WTC11 (cell line): ENCODE measurements around the gene TAS1R2. TPM values are rescaled to one million over a fixed set of nuclear protein-coding genes. Genes with fewer than 3 reads are reported as not detected.

Source experiments
- ATAC-seq: fragments of 200-7000 bp; cut with Tn5 transposase; 2 replicates; pipeline ENCODE4 v1.10.0; 2021; ENCODE audit warnings: mild to moderate bottlenecking, moderate library complexity
- CTCF ChIA-PET: fragments of 300-600 bp; sonication (Branson Sonifier 250); formaldehyde crosslinking; loops from one replicate; lab custom pipeline; 2021; ENCODE audit warnings: antibody characterized with exemption; lab: Charles Lee
- POLR2A ChIA-PET: fragments of 350-600 bp; sonication (Branson Sonifier 250); formaldehyde crosslinking; loops from one replicate; lab custom pipeline; 2021; ENCODE audit warnings: antibody characterized with exemption; lab: Charles Lee
- DNase-seq: peaks from one replicate; pipeline ENCODE4 v3.0.0; 2021; ENCODE audit warnings: low spot score
- H3K27ac Mint-ChIP-seq: 2 replicates; pipeline ENCODE4 v1.8.0; 2021; ENCODE audit warnings: mixed read lengths
- H3K27me3 Mint-ChIP-seq: 2 replicates; pipeline ENCODE4 v1.8.0; 2021; ENCODE audit warnings: low read depth, mild to moderate bottlenecking, moderate library complexity, mixed read lengths
- H3K36me3 Mint-ChIP-seq: 2 replicates; pipeline ENCODE4 v1.8.0; 2021; ENCODE audit warnings: mixed read lengths
- H3K4me1 Mint-ChIP-seq: 2 replicates; pipeline ENCODE4 v1.8.0; 2022; ENCODE audit warnings: mixed read lengths
- H3K4me3 Mint-ChIP-seq: 2 replicates; pipeline ENCODE4 v1.8.0; 2021; ENCODE audit warnings: mild to moderate bottlenecking, moderate library complexity, mixed read lengths
- H3K9me3 Mint-ChIP-seq: 2 replicates; pipeline ENCODE4 v1.8.0; 2021; ENCODE audit warnings: mixed read lengths
- ATF1 ChIP-seq: sonication (generic); formaldehyde crosslinking; IDR thresholded peaks from 2 replicates; pipeline ENCODE4 v1.8.1; 2023; ENCODE audit warnings: mild to moderate bottlenecking, moderate library complexity, missing genetic modification reagents
- CBFB ChIP-seq: sonication (generic); formaldehyde crosslinking; IDR thresholded peaks from 2 replicates; pipeline ENCODE4 v1.8.1; 2022; ENCODE audit warnings: mild to moderate bottlenecking, low read depth, missing genetic modification reagents
- CREB1 ChIP-seq: sonication (generic); formaldehyde crosslinking; IDR thresholded peaks from 2 replicates; pipeline ENCODE4 v1.8.0; 2023; ENCODE audit warnings: mild to moderate bottlenecking, missing genetic modification reagents
- CREM ChIP-seq: sonication (generic); formaldehyde crosslinking; IDR thresholded peaks from 2 replicates; pipeline ENCODE4 v1.8.1; 2022; ENCODE audit warnings: mild to moderate bottlenecking, missing genetic modification reagents, moderate library complexity
- EMX1 ChIP-seq: fragments of 250-450 bp; sonication (Bioruptor Pico); IDR thresholded peaks from 2 replicates; pipeline ENCODE4 v1.8.0; 2021; ENCODE audit warnings: mild to moderate bottlenecking
- ETV6 ChIP-seq: sonication (generic); formaldehyde crosslinking; IDR thresholded peaks from 2 replicates; pipeline ENCODE4 v1.8.1; 2022; ENCODE audit warnings: mild to moderate bottlenecking, missing genetic modification reagents
- JAZF1 ChIP-seq: fragments of 250-450 bp; sonication (Bioruptor Pico); IDR thresholded peaks from 2 replicates; pipeline ENCODE4 v1.9.0; 2021; ENCODE audit warnings: moderate library complexity, mild to moderate bottlenecking, inconsistent platforms
- JUN ChIP-seq: sonication (generic); formaldehyde crosslinking; IDR thresholded peaks from 2 replicates; pipeline ENCODE4 v1.8.0; 2023; ENCODE audit warnings: mild to moderate bottlenecking, missing genetic modification reagents
- MXD4 ChIP-seq: fragments of 250-450 bp; sonication (Bioruptor Pico); IDR thresholded peaks from 2 replicates; pipeline ENCODE4 v1.8.0; 2021; ENCODE audit warnings: mild to moderate bottlenecking, moderate library complexity, borderline replicate concordance
- NFE2L1 ChIP-seq: sonication (generic); formaldehyde crosslinking; IDR thresholded peaks from 2 replicates; pipeline ENCODE4 v1.8.1; 2023; ENCODE audit warnings: missing genetic modification reagents
- NFYB ChIP-seq: sonication (generic); formaldehyde crosslinking; conservative IDR thresholded peaks from 2 replicates; pipeline ENCODE4 v1.8.0; 2022; ENCODE audit warnings: low read depth, missing genetic modification reagents
- NR3C1 ChIP-seq: sonication (generic); formaldehyde crosslinking; conservative IDR thresholded peaks from 2 replicates; pipeline ENCODE4 v1.8.1; 2023; ENCODE audit warnings: low read depth, mild to moderate bottlenecking, missing genetic modification reagents
- SP1 ChIP-seq: sonication (generic); formaldehyde crosslinking; conservative IDR thresholded peaks from 2 replicates; pipeline ENCODE4 v1.8.1; 2022; ENCODE audit warnings: missing genetic modification reagents
- STAT6 ChIP-seq: sonication (generic); formaldehyde crosslinking; conservative IDR thresholded peaks from 2 replicates; pipeline ENCODE4 v1.8.1; 2023; ENCODE audit warnings: mild to moderate bottlenecking, low read depth, missing genetic modification reagents, moderate library complexity
- ZBTB21 ChIP-seq: sonication (generic); formaldehyde crosslinking; IDR thresholded peaks from 2 replicates; pipeline ENCODE4 v1.8.1; 2023; ENCODE audit warnings: mild to moderate bottlenecking, missing genetic modification reagents, borderline replicate concordance
- ZBTB43 ChIP-seq: sonication (generic); formaldehyde crosslinking; IDR thresholded peaks from 2 replicates; pipeline ENCODE4 v1.8.1; 2023; ENCODE audit warnings: mild to moderate bottlenecking, missing genetic modification reagents
- ZNF317 ChIP-seq: sonication (generic); formaldehyde crosslinking; IDR thresholded peaks from 2 replicates; pipeline ENCODE4 v1.8.1; 2023; ENCODE audit warnings: low read depth, mild to moderate bottlenecking, moderate library complexity, missing genetic modification reagents, borderline replicate concordance
- ZSCAN18 ChIP-seq: fragments of 250-450 bp; sonication (Bioruptor Pico); IDR thresholded peaks from 2 replicates; pipeline ENCODE4 v2.1.2; 2022; ENCODE audit warnings: mild to moderate bottlenecking, moderate library complexity
- total RNA-seq: library from RNA; stranded (reverse); gene quantifications from 3 replicates; pipeline ENCODE4 v1.2.3, GENCODE V29; 2021
- TF ChIP-seq, protein P1 (sequence below): fragments of 250-450 bp; sonication (Bioruptor Pico); IDR thresholded peaks from 2 replicates; pipeline ENCODE4 v1.9.0; 2021; ENCODE audit warnings: mild to moderate bottlenecking, borderline replicate concordance
- TF ChIP-seq, protein P2 (sequence below): sonication (generic); formaldehyde crosslinking; IDR thresholded peaks from 2 replicates; pipeline ENCODE4 v1.8.0; 2023; ENCODE audit warnings: missing genetic modification reagents
- TF ChIP-seq, protein P3 (sequence below): sonication (generic); formaldehyde crosslinking; IDR thresholded peaks from 2 replicates; pipeline ENCODE4 v1.8.0; 2022; ENCODE audit warnings: mild to moderate bottlenecking, missing genetic modification reagents
- TF ChIP-seq, protein P4 (sequence below): fragments of 250-450 bp; sonication (Bioruptor Pico); IDR thresholded peaks from 2 replicates; pipeline ENCODE4 v1.9.0; 2021; ENCODE audit warnings: moderate library complexity, mild to moderate bottlenecking, inconsistent platforms, borderline replicate concordance

Gene TAS1R2
- total RNA-seq, 1 experiment from 2014 or later: not detected

DNA sequence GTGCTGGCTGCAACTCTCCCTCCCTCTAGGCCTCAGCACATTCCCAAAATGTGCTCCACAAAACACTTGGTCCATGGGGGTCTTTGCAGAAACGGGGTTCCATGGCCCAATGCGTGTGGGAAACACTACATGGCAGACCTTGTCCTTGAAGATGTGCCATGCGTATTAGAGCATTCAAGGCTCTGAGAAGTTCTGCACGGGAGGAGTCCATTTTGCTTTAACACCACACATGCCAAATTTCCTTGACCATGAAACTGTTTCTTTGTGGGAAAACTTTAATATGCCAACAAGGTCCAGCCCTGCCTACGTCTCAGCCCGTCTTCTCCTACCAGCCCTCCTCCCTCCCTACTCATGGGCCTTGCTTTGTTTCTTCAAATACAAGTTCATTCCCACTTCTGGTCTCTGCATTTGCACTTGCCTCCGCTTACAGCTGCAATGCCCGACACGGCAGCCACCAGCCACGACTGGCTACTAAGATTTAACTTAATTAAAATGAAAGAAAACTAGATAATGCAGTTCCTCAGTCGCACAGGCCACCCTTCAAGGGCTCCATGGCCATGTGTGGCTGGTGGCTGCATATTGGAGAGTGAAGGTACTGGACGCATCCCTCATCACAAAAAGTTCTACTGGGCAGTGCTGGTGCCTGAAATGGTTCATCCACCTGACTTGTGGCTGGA is 19.2 kb upstream of the TAS1R2 start (continued):
- TF ChIP-seq, protein P1, sequence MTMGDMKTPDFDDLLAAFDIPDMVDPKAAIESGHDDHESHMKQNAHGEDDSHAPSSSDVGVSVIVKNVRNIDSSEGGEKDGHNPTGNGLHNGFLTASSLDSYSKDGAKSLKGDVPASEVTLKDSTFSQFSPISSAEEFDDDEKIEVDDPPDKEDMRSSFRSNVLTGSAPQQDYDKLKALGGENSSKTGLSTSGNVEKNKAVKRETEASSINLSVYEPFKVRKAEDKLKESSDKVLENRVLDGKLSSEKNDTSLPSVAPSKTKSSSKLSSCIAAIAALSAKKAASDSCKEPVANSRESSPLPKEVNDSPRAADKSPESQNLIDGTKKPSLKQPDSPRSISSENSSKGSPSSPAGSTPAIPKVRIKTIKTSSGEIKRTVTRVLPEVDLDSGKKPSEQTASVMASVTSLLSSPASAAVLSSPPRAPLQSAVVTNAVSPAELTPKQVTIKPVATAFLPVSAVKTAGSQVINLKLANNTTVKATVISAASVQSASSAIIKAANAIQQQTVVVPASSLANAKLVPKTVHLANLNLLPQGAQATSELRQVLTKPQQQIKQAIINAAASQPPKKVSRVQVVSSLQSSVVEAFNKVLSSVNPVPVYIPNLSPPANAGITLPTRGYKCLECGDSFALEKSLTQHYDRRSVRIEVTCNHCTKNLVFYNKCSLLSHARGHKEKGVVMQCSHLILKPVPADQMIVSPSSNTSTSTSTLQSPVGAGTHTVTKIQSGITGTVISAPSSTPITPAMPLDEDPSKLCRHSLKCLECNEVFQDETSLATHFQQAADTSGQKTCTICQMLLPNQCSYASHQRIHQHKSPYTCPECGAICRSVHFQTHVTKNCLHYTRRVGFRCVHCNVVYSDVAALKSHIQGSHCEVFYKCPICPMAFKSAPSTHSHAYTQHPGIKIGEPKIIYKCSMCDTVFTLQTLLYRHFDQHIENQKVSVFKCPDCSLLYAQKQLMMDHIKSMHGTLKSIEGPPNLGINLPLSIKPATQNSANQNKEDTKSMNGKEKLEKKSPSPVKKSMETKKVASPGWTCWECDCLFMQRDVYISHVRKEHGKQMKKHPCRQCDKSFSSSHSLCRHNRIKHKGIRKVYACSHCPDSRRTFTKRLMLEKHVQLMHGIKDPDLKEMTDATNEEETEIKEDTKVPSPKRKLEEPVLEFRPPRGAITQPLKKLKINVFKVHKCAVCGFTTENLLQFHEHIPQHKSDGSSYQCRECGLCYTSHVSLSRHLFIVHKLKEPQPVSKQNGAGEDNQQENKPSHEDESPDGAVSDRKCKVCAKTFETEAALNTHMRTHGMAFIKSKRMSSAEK (CRISPR knock-in tag): no peak
- TF ChIP-seq, protein P2, sequence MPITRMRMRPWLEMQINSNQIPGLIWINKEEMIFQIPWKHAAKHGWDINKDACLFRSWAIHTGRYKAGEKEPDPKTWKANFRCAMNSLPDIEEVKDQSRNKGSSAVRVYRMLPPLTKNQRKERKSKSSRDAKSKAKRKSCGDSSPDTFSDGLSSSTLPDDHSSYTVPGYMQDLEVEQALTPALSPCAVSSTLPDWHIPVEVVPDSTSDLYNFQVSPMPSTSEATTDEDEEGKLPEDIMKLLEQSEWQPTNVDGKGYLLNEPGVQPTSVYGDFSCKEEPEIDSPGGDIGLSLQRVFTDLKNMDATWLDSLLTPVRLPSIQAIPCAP (CRISPR knock-in tag): no peak
- TF ChIP-seq, protein P3, sequence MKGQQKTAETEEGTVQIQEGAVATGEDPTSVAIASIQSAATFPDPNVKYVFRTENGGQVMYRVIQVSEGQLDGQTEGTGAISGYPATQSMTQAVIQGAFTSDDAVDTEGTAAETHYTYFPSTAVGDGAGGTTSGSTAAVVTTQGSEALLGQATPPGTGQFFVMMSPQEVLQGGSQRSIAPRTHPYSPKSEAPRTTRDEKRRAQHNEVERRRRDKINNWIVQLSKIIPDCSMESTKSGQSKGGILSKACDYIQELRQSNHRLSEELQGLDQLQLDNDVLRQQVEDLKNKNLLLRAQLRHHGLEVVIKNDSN (CRISPR knock-in tag): no peak
- TF ChIP-seq ZBTB43 (CRISPR knock-in tag) (no peak), ETV6 (CRISPR knock-in tag) (no peak), CBFB (no peak), JUN (CRISPR knock-in tag) (no peak), JAZF1 (no peak), EMX1 (no peak), ZBTB21 (no peak), NR3C1 (no peak)

DNA sequence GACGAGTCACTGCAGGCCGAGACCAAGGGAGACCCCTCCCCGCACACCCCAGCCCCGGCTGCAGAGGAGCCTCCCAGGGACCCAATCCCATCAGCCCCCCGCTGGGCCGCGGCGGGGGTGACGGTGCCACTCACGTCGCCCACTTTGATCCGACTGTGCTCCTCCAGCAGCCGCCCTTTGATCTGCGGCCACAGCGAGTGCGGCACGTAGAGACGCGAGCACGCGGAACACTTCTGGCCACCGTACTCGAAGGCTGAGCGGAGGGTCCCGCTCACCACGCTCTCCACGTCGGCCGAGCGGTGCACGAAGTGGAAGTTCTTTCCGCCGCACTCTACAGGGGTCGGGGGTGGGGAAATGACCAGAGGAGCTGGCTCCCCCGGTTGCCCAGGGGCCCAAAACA is 17.8 kb upstream of the TAS1R2 start:
- ChIA-PET CTCF (interaction anchor here (0.6 to 1.8 kb wide), 3 partner anchors 11 to 280 kb away, joined by 3 to 4 read pairs (median 3); no protein-coding TSS in a partner anchor), POLR2A (no interaction called here)
- H3K4me3 Mint-ChIP-seq: no peak overlapping the region
- ATAC-seq (no peak), DNase-seq (no peak)
- peaks cover 3% of the 10 kb centered on the region; the same call in 1 of the 2 replicates for H3K36me3 Mint-ChIP-seq
- no peaks in the 10 kb centered on the region for H3K27me3 Mint-ChIP-seq
- H3K9me3 Mint-ChIP-seq: no peaks in the 10 kb centered on the region
- H3K4me1 Mint-ChIP-seq: no peaks in the 10 kb centered on the region; the same call in 1 of the 2 replicates
- H3K27ac Mint-ChIP-seq: no peak overlapping the region
- TF ChIP-seq ZSCAN18 (CRISPR knock-in tag) (no peak), NR3C1 (no peak), STAT6 (CRISPR knock-in tag) (no peak), CREB1 (no peak), MXD4 (CRISPR knock-in tag) (no peak), CREM (CRISPR knock-in tag) (no peak), ZNF317 (no peak), ATF1 (CRISPR knock-in tag) (no peak), SP1 (CRISPR knock-in tag) (no peak), NFYB (CRISPR knock-in tag) (no peak), NFE2L1 (CRISPR knock-in tag) (no peak)
- TF ChIP-seq, protein P4, sequence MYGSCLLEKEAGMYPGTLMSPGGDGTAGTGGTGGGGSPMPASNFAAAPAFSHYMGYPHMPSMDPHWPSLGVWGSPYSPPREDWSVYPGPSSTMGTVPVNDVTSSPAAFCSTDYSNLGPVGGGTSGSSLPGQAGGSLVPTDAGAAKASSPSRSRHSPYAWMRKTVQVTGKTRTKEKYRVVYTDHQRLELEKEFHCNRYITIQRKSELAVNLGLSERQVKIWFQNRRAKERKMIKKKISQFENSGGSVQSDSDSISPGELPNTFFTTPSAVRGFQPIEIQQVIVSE (CRISPR knock-in tag): no peak
